Pancreas (tissue), 10 donors: ENCODE results near the gene HSD11B1L. TPM values are rescaled to one million over a fixed set of nuclear protein-coding genes. Genes with fewer than 3 reads are reported as not detected.

Experiments
- ATAC-seq, 4 donors: fragments of 200-7000 bp; cut with Tn5 transposase; one replicate each; pipeline versions ENCODE4 v1.8.0 to v1.9.1; 2020; ENCODE audit warnings: mild to moderate bottlenecking in 4 of 4, moderate library complexity in 4 of 4
- DNase-seq, 6 donors: peaks; one replicate each; pipeline ENCODE4 v3.0.0-alpha.2; 2020
- FAIRE-seq: peaks from 2 replicates; lab custom pipeline; 2012; peaks lifted over from hg19 to GRCh38; lab: Jason Lieb, UNC
- H3K27ac ChIP-seq, 4 donors: fragments of 200-600 bp; sonication (generic); 1 replicate in 3 of 4; 2 replicates in 1 of 4; pipeline versions ENCODE4 v1.5.0 to v1.8.0; 2020
- H3K27me3 ChIP-seq, 4 donors: fragments of 200-600 bp; one replicate each; pipeline ENCODE4 v1.8.0; 2021
- H3K36me3 ChIP-seq, 3 donors: fragments of 200-600 bp; sonication (generic) in 1 of 3; one replicate each; pipeline versions ENCODE4 v1.5.0 to v1.8.0; 2020 to 2021
- H3K4me1 ChIP-seq, 3 donors: fragments of 200-600 bp; one replicate each; pipeline ENCODE4 v1.8.0; 2021
- H3K4me3 ChIP-seq, 4 donors: fragments of 200-600 bp; sonication (generic) in 2 of 4; one replicate each; pipeline versions ENCODE4 v1.5.0 to v1.8.0; 2020 to 2021
- H3K9me3 ChIP-seq, 4 donors: fragments of 200-600 bp; one replicate each; pipeline ENCODE4 v1.8.0; 2021
- WGBS, 2 donors: extraction: QIAGEN DNeasy Blood & Tissue Kit; methylation state at CpG; one replicate each; pipeline ENCODE4 v1.1.7; 2013; 5-methylcytosine and 5-hydroxymethylcytosine counted together
- intact Hi-C, 3 donors: fragments of 100-400 bp; cut with DNase I; formaldehyde crosslinking; loops; one replicate each; pipeline versions ENCODE4 v1.11.1 to v1.14.2; 2022
- polyA plus RNA-seq, 2 donors: library from polyadenylated mRNA; stranded (reverse); fragments of 200-250 nt; gene quantifications; one replicate each; pipeline ENCODE4 v1.2.3, GENCODE V29; 2013
- total RNA-seq, 6 donors: library from RNA; stranded (reverse); fragmentation: NEBNext Ultra II Directional in 4 of 6; extraction: Animal tissue kit (Norgen Biotek cat#: 25700) in 4 of 6; gene quantifications; one replicate each; pipeline versions ENCODE4 v1.2.1 to v1.2.4, GENCODE V29; 2021 to 2023
- TF ChIP-seq, protein P1 (sequence below), 4 donors: fragments of 200-600 bp; sonication (generic) in 3 of 4; IDR thresholded peaks; one replicate each; pipeline versions ENCODE4 v1.5.0 to v1.8.0; 2021; ENCODE audit warnings: antibody characterized with exemption in 4 of 4
- donor health status: healthy with polysubstance abuse.
- donor health status: DM: no; HTN: no; CAD: no; lungs with moderate emphysema.
- donor health status: DM: no; HTN: no; CAD: no.
- donor health status: control.
- donor health status: control.
- donor health status: Bipolar disorder and iron deficiency.
- donor health status: DM: yes; HTN: yes; CAD: no.
- donor health status: DM: no; HTN: no; CAD: no.
- donor health status: DM: no; HTN: no; CAD: no.
- donor health status: DM: yes; HTN: yes; CAD: no.

Gene HSD11B1L
- total and polyA plus RNA-seq, 8 donors, result 2.1 to 16.9 (median 3.9) TPM

- peaks cover 4 to 71% (median 20%) of the 10 kb centered on the region in 3 donors for H3K36me3 ChIP-seq
- no peak for ATAC-seq
- no peaks in the 10 kb centered on the region for H3K9me3 ChIP-seq
- DNase-seq, result peak in 3 of 6 donors; percentile 31 to 76 (median 56)
- intact Hi-C loops, result no loop called here
- no peak overlapping the region for H3K4me3 ChIP-seq
- H3K4me1 ChIP-seq, result no peaks in the 10 kb centered on the region
- no peak for FAIRE-seq
- TF ChIP-seq, protein P1, sequence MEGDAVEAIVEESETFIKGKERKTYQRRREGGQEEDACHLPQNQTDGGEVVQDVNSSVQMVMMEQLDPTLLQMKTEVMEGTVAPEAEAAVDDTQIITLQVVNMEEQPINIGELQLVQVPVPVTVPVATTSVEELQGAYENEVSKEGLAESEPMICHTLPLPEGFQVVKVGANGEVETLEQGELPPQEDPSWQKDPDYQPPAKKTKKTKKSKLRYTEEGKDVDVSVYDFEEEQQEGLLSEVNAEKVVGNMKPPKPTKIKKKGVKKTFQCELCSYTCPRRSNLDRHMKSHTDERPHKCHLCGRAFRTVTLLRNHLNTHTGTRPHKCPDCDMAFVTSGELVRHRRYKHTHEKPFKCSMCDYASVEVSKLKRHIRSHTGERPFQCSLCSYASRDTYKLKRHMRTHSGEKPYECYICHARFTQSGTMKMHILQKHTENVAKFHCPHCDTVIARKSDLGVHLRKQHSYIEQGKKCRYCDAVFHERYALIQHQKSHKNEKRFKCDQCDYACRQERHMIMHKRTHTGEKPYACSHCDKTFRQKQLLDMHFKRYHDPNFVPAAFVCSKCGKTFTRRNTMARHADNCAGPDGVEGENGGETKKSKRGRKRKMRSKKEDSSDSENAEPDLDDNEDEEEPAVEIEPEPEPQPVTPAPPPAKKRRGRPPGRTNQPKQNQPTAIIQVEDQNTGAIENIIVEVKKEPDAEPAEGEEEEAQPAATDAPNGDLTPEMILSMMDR (IDR thresholded peaks at IDR 0.05), result no peak
- H3K27me3 ChIP-seq, result no peaks in the 10 kb centered on the region
- WGBS, 2 donors, result 92 to 93% methylated on average over 34 to 37 of the region's 37 CpGs
- no peak overlapping the region for H3K27ac ChIP-seq
These were observed 27.0 kb downstream of the HSD11B1L start for GRCh38 chr19:5707576-5708575.

DNA sequence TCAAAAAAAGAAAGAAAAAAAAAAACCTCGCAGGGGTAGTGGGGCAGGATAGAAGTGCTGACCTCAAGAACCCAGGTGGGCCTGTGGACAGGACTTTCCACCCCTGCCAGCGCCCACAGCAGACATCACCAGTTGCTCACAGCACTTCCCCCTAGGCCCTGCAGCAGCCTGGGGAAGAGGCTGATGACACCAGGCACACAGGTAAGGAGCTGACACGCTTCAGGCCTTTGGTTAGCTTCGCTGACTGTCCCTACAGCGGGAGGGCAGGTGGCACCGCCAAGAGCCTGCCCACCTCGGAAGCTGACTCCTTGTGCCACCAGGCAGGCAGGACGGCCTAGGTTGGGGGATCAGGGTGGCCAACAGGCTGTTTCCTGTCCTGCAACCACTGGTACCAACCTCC is 30.2 kb downstream of the HSD11B1L start:
- Histone ChIP-seq H3K4me1 (no peaks in the 10 kb centered on the region), H3K27ac (no peak overlapping the region), H3K9me3 (no peaks in the 10 kb centered on the region), H3K27me3 (no peaks in the 10 kb centered on the region), H3K36me3 (peaks cover 4 to 59% (median 15%) of the 10 kb centered on the region in 3 donors), H3K4me3 (no peak overlapping the region)
- TF ChIP-seq, protein P1 (IDR thresholded peaks at IDR 0.05), result no peak
- DNase-seq, result peak in 1 of 6 donors; percentile 10
- WGBS, 2 donors, result 93 to 95% methylated on average over 8 of the region's 8 CpGs
- FAIRE-seq, result no peak
- no peak for ATAC-seq
- intact Hi-C loops, result no loop called here

GRCh38 chr19:5711713-5712161 is 30.9 kb downstream of the HSD11B1L start:
- Histone ChIP-seq H3K27ac (no peak overlapping the region), H3K4me3 (no peak overlapping the region), H3K4me1 (no peaks in the 10 kb centered on the region), H3K36me3 (peaks cover 4 to 52% (median 15%) of the 10 kb centered on the region in 3 donors), H3K9me3 (no peaks in the 10 kb centered on the region), H3K27me3 (no peaks in the 10 kb centered on the region)
- FAIRE-seq (no peak), DNase-seq (peak in 2 of 6 donors; percentile 15 to 70), ATAC-seq (no peak)
- TF ChIP-seq, protein P1 (IDR thresholded peaks at IDR 0.05), result no peak
- intact Hi-C loops, result no loop called here
- 85% methylated on average over 24 to 25 of the region's 25 CpGs for WGBS, 2 donors

DNA sequence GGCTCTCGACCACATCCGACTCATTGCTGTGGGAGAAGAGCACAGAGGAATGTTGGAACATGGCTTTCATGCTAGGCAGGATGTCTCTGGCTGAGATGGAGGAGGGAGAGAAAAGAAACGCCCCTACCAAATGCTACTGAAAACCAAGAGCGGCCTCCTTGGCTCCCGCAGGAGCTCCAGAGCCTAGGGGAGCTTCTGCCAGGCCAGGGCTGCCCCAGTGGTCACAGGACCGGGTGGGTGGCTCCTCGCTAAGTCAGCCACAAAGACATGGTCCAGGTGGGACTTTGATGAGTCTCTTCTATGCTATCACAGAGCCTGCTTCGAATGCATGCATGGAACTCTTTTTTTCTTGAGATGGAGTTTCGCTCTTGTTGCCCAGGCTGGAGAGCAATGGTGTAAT is 32.4 kb downstream of the HSD11B1L start:
- H3K36me3 ChIP-seq, result peaks cover 4 to 44% (median 9%) of the 10 kb centered on the region in 3 donors
- peaks cover 0 to 4% (median 2%) of the 10 kb centered on the region in 3 donors for H3K4me1 ChIP-seq
- H3K27me3 ChIP-seq, result no peaks in the 10 kb centered on the region
- DNase-seq, result no peak
- TF ChIP-seq, protein P1 (IDR thresholded peaks at IDR 0.05), result no peak
- no peaks in the 10 kb centered on the region for H3K9me3 ChIP-seq
- H3K4me3 ChIP-seq, result no peak overlapping the region
- no peak for FAIRE-seq
- no peak for ATAC-seq
- 91% methylated on average over 9 of the region's 9 CpGs for WGBS, 2 donors
- intact Hi-C loops, result no loop called here
- H3K27ac ChIP-seq, result no peak overlapping the region
